Inflammatory macrophage treated with lipopolysaccharide for 4 hours (primary cell): Measurements from ENCODE around the gene DDX54.
"Not testable (repeated sequence)": the region's sequence is repeated elsewhere in the genome, so short reads cannot be mapped to it uniquely, and the experiment has no call there.

Experiments used
- DNase-seq: peaks from one replicate; pipeline ENCODE4 v3.0.0-alpha.2; 2020

The DDX54 gene

GRCh38 chr12:113138826-113139225 lies 46.5 kb downstream of the DDX54 start:
- no peak for DNase-seq

- no peak for DNase-seq
Observed at GRCh38 chr12:113137861-113138783, 47.2 kb downstream of the DDX54 start.

- no peak for DNase-seq
Observed at GRCh38 chr12:113136990-113137511, 48.2 kb downstream of the DDX54 start.

GRCh38 chr12:113136128-113136989 lies 48.9 kb downstream of the DDX54 start:
- peak; percentile 38 for DNase-seq

- no peak for DNase-seq
Observed at GRCh38 chr12:113135178-113136127, 49.8 kb downstream of the DDX54 start, which contains the start of gene RASAL1. Gene RASAL1, minus strand, starts transcription at chr12:113135761. Its CDS starts 299 bp downstream, at chr12:113135462.

- DNase-seq: no peak
Observed at GRCh38 chr12:113134521-113134951, 50.7 kb downstream of the DDX54 start.

GRCh38 chr12:113134071-113134470 lies 51.2 kb downstream of the DDX54 start:
- no peak for DNase-seq

GRCh38 chr12:113133666-113134065 lies 51.6 kb downstream of the DDX54 start:
- DNase-seq: no peak

- no peak for DNase-seq
Observed at GRCh38 chr12:113133036-113133435, 52.2 kb downstream of the DDX54 start.

- DNase-seq: no peak
Observed at GRCh38 chr12:113131556-113131955, 53.7 kb downstream of the DDX54 start.

GRCh38 chr12:113130457-113131135 lies 54.7 kb downstream of the DDX54 start:
- DNase-seq: no peak

GRCh38 chr12:113129664-113130456 lies 55.4 kb downstream of the DDX54 start:
- no peak for DNase-seq

- no peak for DNase-seq
Observed at GRCh38 chr12:113128802-113129663, 56.2 kb downstream of the DDX54 start.

GRCh38 chr12:113127791-113128199 lies 57.5 kb downstream of the DDX54 start:
- DNase-seq: no peak

GRCh38 chr12:113120670-113121370 lies 64.5 kb downstream of the DDX54 start:
- no peak for DNase-seq

- no peak for DNase-seq
Observed at GRCh38 chr12:113119980-113120669, 65.2 kb downstream of the DDX54 start.

- DNase-seq: no peak
Observed at GRCh38 chr12:113118142-113118541, 67.1 kb downstream of the DDX54 start.

- not testable (repeated sequence) for DNase-seq
Observed at GRCh38 chr12:113117684-113118083, 67.6 kb downstream of the DDX54 start.
